Epidermal melanocyte (primary cell): ENCODE results near the gene CREG2.
A peak's percentile ranks its signal among the peaks of the same experiment; 100 is the strongest.
"Not testable (repeated sequence)": the region's sequence is repeated elsewhere in the genome, so short reads cannot be mapped to it uniquely, and the experiment has no call there.

ENCODE experiments used
- DNase-seq: peaks from one replicate; pipeline ENCODE4 v3.0.0; 2011; ENCODE audit warnings: low spot score; ENCODE audit not compliant: insufficient read length

The CREG2 gene

DNA sequence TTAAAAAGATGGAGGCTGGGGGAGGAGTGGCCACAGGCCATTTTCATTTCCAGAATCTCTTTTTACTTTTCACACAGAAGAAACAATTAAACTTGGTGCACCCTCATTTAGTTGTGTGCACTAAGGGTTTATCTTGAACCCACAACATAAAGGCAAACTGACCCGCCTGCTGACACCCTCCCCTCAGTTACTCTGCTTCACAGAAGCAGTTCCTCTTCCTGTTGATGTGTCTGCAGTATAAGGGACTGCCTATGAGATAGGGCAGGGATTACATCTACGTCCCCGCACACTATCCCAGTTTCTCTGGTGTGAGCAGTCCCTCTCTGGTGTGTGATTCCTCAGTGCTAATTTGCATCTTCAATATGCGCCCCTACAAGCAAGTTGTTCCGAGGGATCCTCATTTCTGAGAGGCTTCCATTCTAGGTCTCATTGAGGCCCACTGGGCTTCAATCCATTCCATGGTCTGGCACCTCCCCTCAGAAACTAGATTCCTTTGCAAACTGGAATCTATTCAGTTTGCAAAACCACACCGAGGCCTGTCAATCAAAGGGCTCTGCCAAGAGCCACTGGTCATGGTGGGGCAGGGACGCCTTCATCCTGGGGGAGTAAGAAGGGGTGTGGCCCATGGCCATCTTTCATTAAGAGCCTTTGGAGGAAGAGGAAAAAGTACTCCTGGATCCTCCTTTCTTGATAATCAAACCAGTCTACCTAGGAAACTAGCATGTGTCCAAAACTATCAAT, 12.3 kb downstream of the CREG2 start:
- DNase-seq, result no peak

DNA sequence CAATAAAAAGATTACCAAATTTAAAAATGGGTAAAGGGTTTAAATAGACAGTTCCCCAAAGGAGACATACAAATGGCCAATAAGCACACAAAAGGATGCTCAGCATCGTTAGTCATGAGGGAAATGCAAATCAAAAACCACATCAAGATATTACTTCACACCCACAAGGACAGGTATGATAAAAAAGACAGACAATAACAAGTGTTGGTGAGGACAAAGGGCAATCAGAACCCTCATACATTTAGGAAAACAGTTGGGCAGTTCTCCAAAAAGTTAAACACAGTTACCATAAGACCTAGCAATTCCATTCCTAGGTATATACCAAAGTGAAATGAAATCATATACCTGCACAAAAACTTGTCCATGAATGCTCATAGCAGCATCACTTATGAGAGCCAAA, 14.5 kb downstream of the CREG2 start:
- DNase-seq, result no peak

DNA sequence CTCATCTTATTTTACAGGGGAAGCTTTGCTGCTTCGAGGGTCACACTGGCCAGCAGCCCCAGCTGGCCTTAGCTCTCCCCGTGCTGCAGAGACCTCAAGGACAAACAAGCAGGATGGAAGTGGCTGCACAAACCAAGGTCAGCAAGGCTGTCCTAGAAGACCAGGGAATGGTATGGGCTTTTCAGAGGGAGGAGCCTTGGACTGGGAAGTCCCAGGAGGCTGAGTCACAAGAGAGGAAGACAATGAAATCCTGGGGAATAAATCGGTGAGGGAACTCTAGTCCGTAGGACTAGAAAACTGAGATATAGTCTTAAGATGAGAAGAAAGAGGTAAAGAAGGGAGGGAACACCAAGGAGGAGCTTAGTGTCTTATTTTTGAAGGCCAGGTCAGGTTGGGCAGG, 15.7 kb downstream of the CREG2 start:
- no peak for DNase-seq

- DNase-seq, result no peak
These were observed 18.2 kb downstream of the CREG2 start for GRCh38 chr2:101369100-101369499.

DNA sequence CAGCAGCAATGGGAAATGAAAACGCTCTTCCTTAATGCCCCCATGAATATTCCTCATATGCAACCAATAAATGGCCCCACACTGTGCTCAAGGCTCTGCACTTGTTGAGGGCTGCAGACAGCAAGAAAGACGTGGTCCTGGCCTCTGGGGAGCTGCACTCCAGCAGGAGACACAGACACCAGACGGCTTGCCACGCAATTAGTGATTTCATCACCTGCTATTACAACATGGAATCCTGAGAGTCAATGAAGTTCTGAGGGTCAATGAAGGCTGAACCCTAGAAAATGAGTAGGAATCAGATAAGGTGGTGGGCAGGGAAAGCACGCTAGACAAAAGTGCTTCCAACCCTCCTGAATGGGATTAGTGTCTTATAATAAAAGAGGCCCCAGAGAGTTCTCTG, 18.9 kb downstream of the CREG2 start:
- no peak for DNase-seq

DNA sequence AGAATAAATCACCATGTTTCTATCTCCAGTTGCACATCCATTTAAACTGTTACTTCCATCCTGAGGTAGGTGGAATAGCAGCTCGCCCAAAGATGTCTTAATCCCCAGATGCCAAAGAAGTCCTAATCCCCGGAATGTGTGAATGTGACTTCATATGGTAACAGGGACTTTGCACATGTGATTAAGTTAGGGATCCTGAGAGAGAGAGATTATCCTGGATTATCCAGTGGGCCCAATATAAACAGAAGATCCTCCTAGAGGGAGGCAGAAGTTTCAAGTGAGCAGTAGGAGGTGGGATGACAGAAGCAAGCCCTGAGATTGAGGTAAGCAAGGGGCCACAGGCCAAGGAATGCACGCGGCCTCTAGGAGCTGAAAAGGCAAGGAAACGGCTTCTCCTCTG, 19.8 kb downstream of the CREG2 start:
- DNase-seq, result no peak

GRCh38 chr2:101364878-101365277, 22.4 kb downstream of the CREG2 start:
- no peak for DNase-seq

GRCh38 chr2:101362777-101363176, 24.5 kb downstream of the CREG2 start:
- DNase-seq, result no peak

DNA sequence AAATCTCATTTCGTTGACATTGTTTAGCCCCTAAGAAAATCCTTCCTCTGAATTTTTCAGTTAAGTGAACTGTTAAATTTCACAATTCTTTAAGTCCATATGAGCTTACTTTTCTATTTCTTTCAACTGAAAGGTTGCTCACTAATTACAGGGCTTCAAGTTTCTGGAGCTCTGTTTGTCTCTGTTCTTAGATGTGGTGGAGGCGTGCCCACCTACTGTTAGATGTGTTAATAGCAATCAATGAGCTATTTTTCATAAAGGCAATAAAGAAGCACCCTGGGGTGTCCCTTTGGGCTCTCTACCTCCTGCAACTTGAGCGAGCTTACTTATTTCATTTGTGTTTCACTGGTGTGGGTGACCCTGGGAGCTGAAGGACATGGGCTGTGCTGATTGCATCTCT, 25.0 kb downstream of the CREG2 start:
- no peak for DNase-seq

- DNase-seq, result no peak
These were observed 25.8 kb downstream of the CREG2 start for GRCh38 chr2:101361522-101361921.

GRCh38 chr2:101361121-101361520, 26.2 kb downstream of the CREG2 start:
- no peak for DNase-seq

- DNase-seq, result no peak
These were observed 27.1 kb downstream of the CREG2 start for GRCh38 chr2:101360232-101360631.

GRCh38 chr2:101359410-101359954, 27.8 kb downstream of the CREG2 start:
- no peak for DNase-seq

DNA sequence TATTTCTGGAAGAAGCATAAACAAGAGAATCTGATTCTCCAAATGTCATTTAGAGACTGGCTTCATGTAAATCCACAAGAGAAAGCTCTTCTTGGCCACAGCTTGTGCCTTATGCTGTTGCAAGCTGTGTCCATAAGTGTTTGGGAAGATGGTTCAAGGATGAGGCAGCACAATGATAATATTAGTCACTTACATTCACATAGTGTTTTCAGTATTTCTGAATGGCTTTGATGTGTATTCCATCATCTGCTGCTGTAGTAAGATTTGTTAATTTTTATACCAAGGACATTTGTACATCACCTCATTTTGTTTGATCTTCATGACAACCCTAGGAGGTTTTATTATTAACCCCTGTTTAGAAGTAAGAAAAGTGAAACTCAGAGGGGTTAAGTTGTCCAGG, 29.9 kb downstream of the CREG2 start:
- no peak for DNase-seq

DNA sequence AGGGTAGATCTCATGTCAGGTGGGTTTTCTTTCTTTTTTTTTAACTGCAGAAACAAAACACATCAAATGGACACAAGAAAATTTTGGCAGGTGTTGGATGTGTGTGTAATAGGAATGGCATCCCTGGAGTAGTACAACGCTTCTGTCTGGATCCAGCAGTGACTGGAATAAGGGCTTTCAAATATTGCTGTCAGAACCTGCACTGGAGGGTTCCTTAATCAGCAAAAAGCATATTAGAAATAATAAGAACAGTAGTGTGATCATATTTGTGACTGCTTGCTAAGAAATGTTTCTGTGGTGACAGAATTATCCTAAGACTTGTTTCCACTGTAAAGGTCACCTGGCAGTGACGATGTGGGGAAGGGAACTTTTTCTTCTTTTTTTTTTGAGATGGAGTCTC, 30.8 kb downstream of the CREG2 start:
- DNase-seq, result no peak

DNA sequence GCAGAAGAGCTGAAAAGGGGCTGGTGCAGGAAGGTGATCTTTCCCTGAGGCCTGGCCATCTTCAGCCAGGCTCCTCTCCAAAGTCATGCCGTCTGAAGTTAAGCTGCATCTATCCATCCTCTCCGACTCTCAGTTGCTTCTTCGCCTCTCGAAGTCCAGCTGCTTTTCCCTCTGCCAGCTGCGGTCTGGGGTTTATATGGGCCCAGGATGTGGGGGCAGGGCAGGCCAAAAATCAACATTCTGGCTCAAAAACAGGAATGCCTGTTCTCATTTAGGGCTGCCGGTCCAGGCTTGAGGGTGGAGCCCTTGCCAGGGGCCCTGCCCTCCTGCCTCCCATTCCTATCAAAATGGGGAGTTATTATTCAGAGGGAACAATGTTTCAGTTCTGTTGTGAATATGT, 31.2 kb downstream of the CREG2 start:
- no peak for DNase-seq

GRCh38 chr2:101355401-101356054, 31.8 kb downstream of the CREG2 start:
- DNase-seq, result no peak

DNA sequence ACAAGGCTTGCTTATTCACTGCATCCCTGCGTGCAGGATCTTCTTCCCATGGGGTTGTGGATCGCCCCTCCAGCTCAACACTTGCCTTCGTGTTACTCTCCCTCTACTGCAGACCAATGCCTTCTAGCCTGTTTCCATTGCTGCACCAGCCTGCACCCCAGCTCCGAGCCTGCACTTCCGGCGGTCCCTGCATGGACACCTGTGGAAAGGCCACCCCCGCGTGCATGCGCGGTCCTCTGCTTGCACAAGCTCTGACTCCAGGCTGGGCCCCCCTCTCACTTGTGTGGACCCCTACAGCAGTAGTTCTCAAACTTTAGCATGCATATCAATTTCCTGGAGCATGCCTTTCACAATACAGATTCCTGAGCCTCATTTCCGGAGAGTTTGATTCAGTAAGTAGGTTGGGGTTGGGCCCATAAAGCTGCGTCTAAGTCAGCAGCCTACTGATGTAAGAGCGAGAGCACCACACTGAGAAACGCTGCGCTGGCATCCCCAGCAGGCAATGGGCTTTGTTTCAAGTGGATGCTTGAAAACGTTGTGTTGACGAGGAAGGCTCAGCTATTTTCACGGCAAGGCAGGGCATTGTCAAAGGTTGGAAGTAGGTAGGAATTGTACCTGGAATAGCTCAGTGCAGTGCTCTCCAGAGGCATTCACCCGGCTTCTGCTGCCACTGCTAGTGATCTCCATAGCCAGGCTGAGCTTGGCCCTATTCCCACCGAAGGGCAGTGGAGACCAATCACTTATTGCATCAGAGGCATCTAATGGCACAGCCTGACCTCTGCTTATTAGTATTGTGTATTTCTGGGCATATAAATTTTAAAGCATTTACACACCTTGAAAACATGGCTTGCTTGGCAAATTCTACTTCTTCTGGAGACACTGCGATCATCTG, 32.6 kb downstream of the CREG2 start:
- DNase-seq, result no peak

GRCh38 chr2:101352631-101353030, 34.7 kb downstream of the CREG2 start:
- not testable (repeated sequence) for DNase-seq

- no peak for DNase-seq
These were observed 36.1 kb downstream of the CREG2 start for GRCh38 chr2:101351207-101351606.

- DNase-seq, result peak; percentile 37
These were observed 37.2 kb downstream of the CREG2 start for GRCh38 chr2:101349893-101350662.
